WTC11 (cell line): ENCODE data around the gene CTPS2. TPM values are rescaled to one million over a fixed set of nuclear protein-coding genes. Genes with fewer than 3 reads are reported as not detected.

Source experiments
- ATAC-seq: fragments of 200-7000 bp; cut with Tn5 transposase; 2 replicates; pipeline ENCODE4 v1.10.0; 2021; ENCODE audit warnings: mild to moderate bottlenecking, moderate library complexity
- CTCF ChIA-PET: fragments of 300-600 bp; sonication (Branson Sonifier 250); formaldehyde crosslinking; loops from one replicate; lab custom pipeline; 2021; ENCODE audit warnings: antibody characterized with exemption; lab: Charles Lee
- POLR2A ChIA-PET: fragments of 350-600 bp; sonication (Branson Sonifier 250); formaldehyde crosslinking; loops from one replicate; lab custom pipeline; 2021; ENCODE audit warnings: antibody characterized with exemption; lab: Charles Lee
- DNase-seq: peaks from one replicate; pipeline ENCODE4 v3.0.0; 2021; ENCODE audit warnings: low spot score
- H3K27ac Mint-ChIP-seq: 2 replicates; pipeline ENCODE4 v1.8.0; 2021; ENCODE audit warnings: mixed read lengths
- H3K27me3 Mint-ChIP-seq: 2 replicates; pipeline ENCODE4 v1.8.0; 2021; ENCODE audit warnings: low read depth, mild to moderate bottlenecking, moderate library complexity, mixed read lengths
- H3K36me3 Mint-ChIP-seq: 2 replicates; pipeline ENCODE4 v1.8.0; 2021; ENCODE audit warnings: mixed read lengths
- H3K4me1 Mint-ChIP-seq: 2 replicates; pipeline ENCODE4 v1.8.0; 2022; ENCODE audit warnings: mixed read lengths
- H3K4me3 Mint-ChIP-seq: 2 replicates; pipeline ENCODE4 v1.8.0; 2021; ENCODE audit warnings: mild to moderate bottlenecking, moderate library complexity, mixed read lengths
- H3K9me3 Mint-ChIP-seq: 2 replicates; pipeline ENCODE4 v1.8.0; 2021; ENCODE audit warnings: mixed read lengths
- ATF6 ChIP-seq: sonication (generic); formaldehyde crosslinking; IDR thresholded peaks from 2 replicates; pipeline ENCODE4 v1.8.1; 2023; ENCODE audit warnings: mild to moderate bottlenecking, missing genetic modification reagents
- ELF4 ChIP-seq: sonication (generic); formaldehyde crosslinking; IDR thresholded peaks from 2 replicates; pipeline ENCODE4 v1.8.1; 2022; ENCODE audit warnings: low read depth, mild to moderate bottlenecking, moderate library complexity, missing genetic modification reagents
- FOXP4 ChIP-seq: sonication (generic); formaldehyde crosslinking; IDR thresholded peaks from 2 replicates; pipeline ENCODE4 v1.8.0; 2022; ENCODE audit warnings: mild to moderate bottlenecking, missing genetic modification reagents
- JAZF1 ChIP-seq: fragments of 250-450 bp; sonication (Bioruptor Pico); IDR thresholded peaks from 2 replicates; pipeline ENCODE4 v1.9.0; 2021; ENCODE audit warnings: moderate library complexity, mild to moderate bottlenecking, inconsistent platforms
- JUN ChIP-seq: sonication (generic); formaldehyde crosslinking; IDR thresholded peaks from 2 replicates; pipeline ENCODE4 v1.8.0; 2023; ENCODE audit warnings: mild to moderate bottlenecking, missing genetic modification reagents
- PRDM15 ChIP-seq: sonication (generic); formaldehyde crosslinking; IDR thresholded peaks from 2 replicates; pipeline ENCODE4 v1.8.0; 2022; ENCODE audit warnings: missing genetic modification reagents
- RELA ChIP-seq: sonication (generic); formaldehyde crosslinking; IDR thresholded peaks from 2 replicates; pipeline ENCODE4 v1.8.1; 2022; ENCODE audit warnings: missing genetic modification reagents, mild to moderate bottlenecking, borderline replicate concordance
- ZNF263 ChIP-seq: sonication (generic); formaldehyde crosslinking; IDR thresholded peaks from 2 replicates; pipeline ENCODE4 v1.8.1; 2022; ENCODE audit warnings: low read depth, mild to moderate bottlenecking, moderate library complexity, missing genetic modification reagents
- ZNF281 ChIP-seq: sonication (generic); formaldehyde crosslinking; IDR thresholded peaks from 2 replicates; pipeline ENCODE4 v1.8.0; 2023; ENCODE audit warnings: mild to moderate bottlenecking, missing genetic modification reagents
- ZNF423 ChIP-seq: fragments of 250-450 bp; sonication (Bioruptor Pico); IDR thresholded peaks from 2 replicates; pipeline ENCODE4 v2.1.2; 2022; ENCODE audit warnings: mild to moderate bottlenecking, moderate library complexity
- total RNA-seq: library from RNA; stranded (reverse); gene quantifications from 3 replicates; pipeline ENCODE4 v1.2.3, GENCODE V29; 2021
- TF ChIP-seq, protein P1 (sequence below): sonication (generic); formaldehyde crosslinking; IDR thresholded peaks from 2 replicates; pipeline ENCODE4 v1.8.1; 2023; ENCODE audit warnings: mild to moderate bottlenecking, missing genetic modification reagents, moderate library complexity

Gene CTPS2
- total RNA-seq, 1 experiment from 2014 or later: 23.2 TPM

DNA sequence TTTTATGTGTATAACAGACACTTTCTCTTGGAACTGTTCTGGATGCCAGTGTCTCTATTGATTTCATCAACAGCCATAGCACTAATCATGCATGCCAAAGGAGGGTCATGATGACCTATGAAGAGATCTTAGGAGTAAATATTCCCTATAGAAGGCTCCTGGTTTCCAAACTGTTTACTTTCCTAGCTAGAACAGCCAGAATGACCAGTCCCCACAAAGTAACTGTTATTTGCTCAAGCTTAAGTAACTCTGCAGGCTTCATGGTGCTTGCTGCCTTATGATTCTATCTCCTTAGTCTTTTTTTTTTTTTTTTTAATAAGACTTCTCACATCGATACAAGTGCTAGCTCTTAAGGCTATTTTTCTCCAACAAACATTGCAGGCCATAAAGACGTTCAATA, 50.1 kb downstream of the CTPS2 start:
- POLR2A ChIA-PET: no interaction called here
- DNase-seq: no peak
- Mint-ChIP-seq H3K27me3 (no peaks in the 10 kb centered on the region), H3K9me3 (no peaks in the 10 kb centered on the region), H3K4me3 (no peak overlapping the region), H3K36me3 (peaks cover 42% of the 10 kb centered on the region), H3K27ac (no peak overlapping the region; the same call in 1 of the 2 replicates), H3K4me1 (peaks cover 27% of the 10 kb centered on the region)
- no peak for TF ChIP-seq RELA
- no peak for TF ChIP-seq JAZF1
- no peak for TF ChIP-seq PRDM15 (CRISPR knock-in tag)
- TF ChIP-seq ZNF423 (CRISPR knock-in tag): no peak
- CTCF ChIA-PET: interaction anchor here (0.6 to 2.7 kb wide), 3 partner anchors 33 to 226 kb away, joined by 3 to 12 read pairs (median 4); no protein-coding TSS in a partner anchor
- ATAC-seq: no peak

DNA sequence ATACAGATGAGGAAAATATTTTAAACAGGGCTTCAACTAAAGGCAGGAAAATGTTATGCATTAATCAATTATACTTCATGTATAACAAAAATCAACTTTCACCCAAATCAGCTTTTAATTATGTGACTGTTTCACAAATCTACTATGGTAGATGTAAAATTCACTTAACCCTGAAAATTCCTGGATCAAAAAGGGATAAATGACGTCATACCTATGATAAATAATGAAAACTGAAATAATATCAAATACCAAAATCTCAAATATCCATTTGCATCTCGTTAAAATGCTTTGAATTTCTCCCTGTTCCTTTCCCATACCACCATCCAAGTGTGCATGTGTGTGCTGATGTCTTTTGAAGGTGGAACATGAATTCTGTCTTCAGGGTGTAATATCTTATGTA, 51.0 kb downstream of the CTPS2 start:
- POLR2A ChIA-PET: interaction anchor here (0.7 kb wide), 1 partner anchor 137 kb away, joined by 3 read pairs; no protein-coding TSS in a partner anchor

GRCh38 chrX:16659321-16659720, 53.1 kb downstream of the CTPS2 start:
- Mint-ChIP-seq H3K27me3 (no peaks in the 10 kb centered on the region), H3K4me3 (no peak overlapping the region), H3K36me3 (peaks cover 31% of the 10 kb centered on the region), H3K4me1 (peaks cover 20% of the 10 kb centered on the region), H3K9me3 (no peaks in the 10 kb centered on the region), H3K27ac (no peak overlapping the region)
- ATAC-seq (no peak), DNase-seq (no peak)
- CTCF ChIA-PET: no interaction called here
- POLR2A ChIA-PET: no interaction called here
- no peak for TF ChIP-seq ZNF263 (CRISPR knock-in tag)
- TF ChIP-seq JUN (CRISPR knock-in tag): no peak
- TF ChIP-seq ATF6 (CRISPR knock-in tag): no peak
- TF ChIP-seq PRDM15 (CRISPR knock-in tag): no peak
- TF ChIP-seq, protein P1, sequence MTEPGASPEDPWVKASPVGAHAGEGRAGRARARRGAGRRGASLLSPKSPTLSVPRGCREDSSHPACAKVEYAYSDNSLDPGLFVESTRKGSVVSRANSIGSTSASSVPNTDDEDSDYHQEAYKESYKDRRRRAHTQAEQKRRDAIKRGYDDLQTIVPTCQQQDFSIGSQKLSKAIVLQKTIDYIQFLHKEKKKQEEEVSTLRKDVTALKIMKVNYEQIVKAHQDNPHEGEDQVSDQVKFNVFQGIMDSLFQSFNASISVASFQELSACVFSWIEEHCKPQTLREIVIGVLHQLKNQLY (CRISPR knock-in tag): no peak

More for the DNA sequence above, 51.0 kb downstream of the CTPS2 start:
- H3K36me3 Mint-ChIP-seq: peaks cover 44% of the 10 kb centered on the region
- no peaks in the 10 kb centered on the region for H3K27me3 Mint-ChIP-seq
- ATAC-seq: no peak
- peaks cover 26% of the 10 kb centered on the region for H3K4me1 Mint-ChIP-seq
- CTCF ChIA-PET: no interaction called here
- H3K9me3 Mint-ChIP-seq: no peaks in the 10 kb centered on the region
- no peak for DNase-seq
- TF ChIP-seq ZNF281: no peak
- no peak for TF ChIP-seq FOXP4
- no peak for TF ChIP-seq ELF4 (CRISPR knock-in tag)
- no peak overlapping the region for H3K27ac Mint-ChIP-seq
- no peak overlapping the region for H3K4me3 Mint-ChIP-seq
